ENCODE results near the gene PLEKHO2.
A peak's percentile ranks its signal among the peaks of the same experiment; 100 is the strongest.

- TF ChIP-seq POLR2A (IDR thresholded peaks at IDR 0.05) (peak; percentile 32 to 50), CTCF (IDR thresholded peaks at IDR 0.05 in 4 of 5, conservative IDR thresholded peaks at IDR 0.05 in 1 of 5) (no peak)
These were observed 52.0 kb downstream of the PLEKHO2 start for GRCh38 chr15:64893481-64894394.
